Stomach (tissue), 9 donors: ENCODE data around the gene ZNF526. TPM values are rescaled to one million over a fixed set of nuclear protein-coding genes. Genes with fewer than 3 reads are reported as not detected.

Source experiments
- DNase-seq, 2 donors: peaks; one replicate each; pipeline versions ENCODE4 v3.0.0 to v3.0.0-alpha.2; 2013 to 2019
- H3K27ac ChIP-seq, 5 donors: fragments of 200-600 bp in 4 of 5; sonication (generic) in 4 of 5; one replicate each; pipeline ENCODE4 v1.5.1; 2013 to 2019; ENCODE audit warnings: mild to moderate bottlenecking in 1 of 5, moderate library complexity in 1 of 5
- H3K27me3 ChIP-seq, 3 donors: fragments of 200-600 bp; sonication (generic); one replicate each; pipeline ENCODE4 v1.5.1; 2017 to 2019; ENCODE audit warnings: mixed run types in 1 of 3
- H3K36me3 ChIP-seq, 4 donors: fragments of 200-600 bp; sonication (generic); 1 replicate in 3 of 4; 2 replicates in 1 of 4; pipeline ENCODE4 v1.5.1; 2016 to 2019
- H3K4me1 ChIP-seq, 4 donors: fragments of 200-600 bp; sonication (generic); one replicate each; pipeline ENCODE4 v1.5.1; 2016 to 2019
- H3K4me3 ChIP-seq, 4 donors: fragments of 200-600 bp; sonication (generic) in 3 of 4; one replicate each; pipeline ENCODE4 v1.5.1; 2016 to 2019; ENCODE audit warnings: mild to moderate bottlenecking in 1 of 4
- H3K9me3 ChIP-seq, 4 donors: fragments of 200-600 bp; sonication (generic); one replicate each; pipeline ENCODE4 v1.5.1; 2016 to 2019
- CTCF ChIP-seq, 7 experiments: fragments of 450-650 bp in 4 of 7; fragments of 200-600 bp in 3 of 7; sonication (generic) in 3 of 7; IDR thresholded peaks; one replicate each; pipeline ENCODE4 v1.5.1; 2016 to 2019; ENCODE audit warnings: antibody characterized with exemption in 7 of 7, control low read depth in 2 of 7, mild to moderate bottlenecking in 1 of 7
- EP300 ChIP-seq: sonication (generic); formaldehyde crosslinking; IDR thresholded peaks from one replicate; pipeline ENCODE4 v1.6.1; 2017; ENCODE audit warnings: antibody characterized with exemption
- POLR2A ChIP-seq, 4 donors: fragments of 450-650 bp; IDR thresholded peaks; one replicate each; pipeline ENCODE4 v1.6.1; 2016; ENCODE audit warnings: antibody characterized with exemption in 4 of 4, control low read depth in 2 of 4, mild to moderate bottlenecking in 1 of 4, moderate library complexity in 1 of 4
- POLR2AphosphoS5 ChIP-seq, 3 donors: sonication (generic); formaldehyde crosslinking; IDR thresholded peaks; one replicate each; pipeline ENCODE4 v1.6.1; 2016; ENCODE audit warnings: antibody characterized with exemption in 3 of 3
- WGBS, 5 donors: extraction: QIAGEN DNeasy Blood & Tissue Kit in 3 of 5; methylation state at CpG; one replicate each; pipeline versions ENCODE4 v1.1.5 to v1.1.7; 2013 to 2018; 5-methylcytosine and 5-hydroxymethylcytosine counted together
- intact Hi-C: fragments of 100-400 bp; cut with DNase I; formaldehyde crosslinking; loops from one replicate; pipeline ENCODE4 v1.15.1; 2023; ENCODE audit warnings: low total_unique reads
- polyA plus RNA-seq, 3 donors: library from polyadenylated mRNA; stranded (reverse); fragments of 200-250 nt; gene quantifications; one replicate each; pipeline ENCODE4 v1.2.3, GENCODE V29; 2013
- total RNA-seq, 5 donors: library from RNA; depleted of rRNA; stranded (reverse); fragments of >200 nt; gene quantifications; one replicate each; pipeline versions ENCODE4 v1.1.0 to v1.2.3, GENCODE V29; 2014 to 2016
- donor health status: healthy with polysubstance abuse.
- donor health status: Bipolar disorder and iron deficiency.
- donor health status: healthy.

Gene ZNF526
- total and polyA plus RNA-seq, 8 donors, result 2.4 to 12.0 (median 4.8) TPM

GRCh38 chr19:42275517-42275916 lies 55.4 kb downstream of the ZNF526 start:
- intact Hi-C loops, result no loop called here
- TF ChIP-seq POLR2AphosphoS5 (IDR thresholded peaks at IDR 0.05), result no peak
- TF ChIP-seq EP300, result no peak
- TF ChIP-seq CTCF (IDR thresholded peaks at IDR 0.05), result no peak
- TF ChIP-seq POLR2A (IDR thresholded peaks at IDR 0.05), result no peak
- H3K4me1 ChIP-seq, result peaks cover 51 to 89% (median 80%) of the 10 kb centered on the region in 4 donors
- WGBS, 5 donors, result 77 to 93% (median 87%) methylated on average over 3 of the region's 3 CpGs
- H3K36me3 ChIP-seq, result peaks cover 30 to 47% (median 44%) of the 10 kb centered on the region in 4 donors
- H3K27ac ChIP-seq, result peak overlapping the region in 3 of 5 donors; percentile 4 to 98 (median 25)
- no peaks in the 10 kb centered on the region for H3K27me3 ChIP-seq
- H3K4me3 ChIP-seq, result no peak overlapping the region
- H3K9me3 ChIP-seq, result no peaks in the 10 kb centered on the region
- DNase-seq, result no peak

- H3K4me3 ChIP-seq, result no peak overlapping the region
- intact Hi-C loops, result no loop called here
- no peaks in the 10 kb centered on the region for H3K27me3 ChIP-seq
- H3K9me3 ChIP-seq, result no peaks in the 10 kb centered on the region
- TF ChIP-seq CTCF (IDR thresholded peaks at IDR 0.05) (no peak), EP300 (no peak), POLR2AphosphoS5 (IDR thresholded peaks at IDR 0.05) (no peak), POLR2A (IDR thresholded peaks at IDR 0.05) (no peak)
- peaks cover 49 to 89% (median 80%) of the 10 kb centered on the region in 4 donors for H3K4me1 ChIP-seq
- 40 to 73% (median 68%) methylated on average over 3 of the region's 3 CpGs for WGBS, 5 donors
- no peak for DNase-seq
- peak overlapping the region in 4 of 5 donors; percentile 37 to 100 (median 96) for H3K27ac ChIP-seq
- H3K36me3 ChIP-seq, result peaks cover 30 to 47% (median 44%) of the 10 kb centered on the region in 4 donors
Measured at GRCh38 chr19:42276284-42276683, 56.2 kb downstream of the ZNF526 start.

GRCh38 chr19:42276821-42277220 lies 56.7 kb downstream of the ZNF526 start:
- WGBS, 5 donors, result 62 to 87% (median 78%) methylated on average over 4 of the region's 4 CpGs
- peaks cover 29 to 43% (median 41%) of the 10 kb centered on the region in 4 donors for H3K36me3 ChIP-seq
- intact Hi-C loops, result no loop called here
- no peaks in the 10 kb centered on the region for H3K27me3 ChIP-seq
- TF ChIP-seq POLR2A (IDR thresholded peaks at IDR 0.05), result no peak
- TF ChIP-seq EP300, result no peak
- no peak for TF ChIP-seq CTCF (IDR thresholded peaks at IDR 0.05)
- no peak for TF ChIP-seq POLR2AphosphoS5 (IDR thresholded peaks at IDR 0.05)
- H3K4me3 ChIP-seq, result no peak overlapping the region
- H3K27ac ChIP-seq, result peak overlapping the region in 4 of 5 donors; percentile 94 to 100 (median 96)
- no peaks in the 10 kb centered on the region for H3K9me3 ChIP-seq
- DNase-seq, result no peak
- H3K4me1 ChIP-seq, result peaks cover 53 to 89% (median 81%) of the 10 kb centered on the region in 4 donors

Other genes with a start within 250 kb of the ZNF526 start
- gene ATP1A3, start 226.1 kb upstream of the ZNF526 start, total RNA-seq, result under 1 TPM in 1 of 5 donors, not detected in 4; 0.29 TPM
- gene ATP1A3, start 226.1 kb upstream of the ZNF526 start, polyA plus RNA-seq, result under 1 TPM in 2 of 3 donors, not detected in 1; 0.12 to 0.45 TPM
- 10 to 100 TPM in 2 of 5 donors, 1 to 10 TPM in 3; 2.2 to 74.1 (median 8.3) TPM for gene GRIK5, start 150.1 kb upstream of the ZNF526 start, total RNA-seq
- gene GRIK5, start 150.1 kb upstream of the ZNF526 start, polyA plus RNA-seq, result 1 to 10 TPM in 2 of 3 donors, under 1 TPM in 1; 0.92 to 3.1 (median 1.1) TPM
- gene ZNF574, start 144.1 kb upstream of the ZNF526 start, total RNA-seq, result 10 to 100 TPM in 2 of 5 donors, 1 to 10 TPM in 3; 4.6 to 17.0 (median 8.8) TPM
- 1 to 10 TPM; 5.5 to 5.7 (median 5.5) TPM for gene ZNF574, start 144.1 kb upstream of the ZNF526 start, polyA plus RNA-seq
- 10 to 100 TPM in 2 of 5 donors, 1 to 10 TPM in 1, under 1 TPM in 2; 0.89 to 23.3 (median 3.9) TPM for gene POU2F2, start 87.9 kb upstream of the ZNF526 start, total RNA-seq
- 1 to 10 TPM in 2 of 3 donors, under 1 TPM in 1; 0.68 to 2.7 (median 1.8) TPM for gene POU2F2, start 87.9 kb upstream of the ZNF526 start, polyA plus RNA-seq
- 100 to 1,000 TPM in 1 of 5 donors, 10 to 100 TPM in 4; 16.7 to 195 (median 43.8) TPM for gene DEDD2, start 2.6 kb upstream of the ZNF526 start, total RNA-seq
- gene DEDD2, start 2.6 kb upstream of the ZNF526 start, polyA plus RNA-seq, result 10 to 100 TPM; 20.8 to 35.9 (median 22.0) TPM
- gene GSK3A, start 22.3 kb downstream of the ZNF526 start, total RNA-seq, result 10 to 100 TPM in 4 of 5 donors, 1 to 10 TPM in 1; 5.8 to 77.2 (median 22.6) TPM
- 10 to 100 TPM; 25.5 to 40.8 (median 35.0) TPM for gene GSK3A, start 22.3 kb downstream of the ZNF526 start, polyA plus RNA-seq
- 100 to 1,000 TPM in 1 of 5 donors, 10 to 100 TPM in 4; 11.6 to 118 (median 40.6) TPM for gene ERF, start 34.8 kb downstream of the ZNF526 start, total RNA-seq
- gene ERF, start 34.8 kb downstream of the ZNF526 start, polyA plus RNA-seq, result 10 to 100 TPM; 12.9 to 36.5 (median 16.3) TPM
- 10 to 100 TPM; 19.8 to 60.3 (median 39.1) TPM for gene CIC, start 48.9 kb downstream of the ZNF526 start, total RNA-seq
- 10 to 100 TPM; 15.4 to 31.8 (median 21.5) TPM for gene CIC, start 48.9 kb downstream of the ZNF526 start, polyA plus RNA-seq
- not detected for gene PRR19, start 81.8 kb downstream of the ZNF526 start, total RNA-seq
- under 1 TPM in 2 of 3 donors, not detected in 1; 0.68 to 0.98 TPM for gene PRR19, start 81.8 kb downstream of the ZNF526 start, polyA plus RNA-seq
- gene PAFAH1B3, start 82.3 kb downstream of the ZNF526 start, total RNA-seq, result 10 to 100 TPM in 3 of 5 donors, 1 to 10 TPM in 1, not detected in 1; 7.5 to 58.1 (median 17.9) TPM
- gene PAFAH1B3, start 82.3 kb downstream of the ZNF526 start, polyA plus RNA-seq, result 10 to 100 TPM; 33.4 to 37.1 (median 34.3) TPM
- 10 to 100 TPM in 1 of 5 donors, under 1 TPM in 1, not detected in 3; 0.37 to 44.3 TPM for gene TMEM145, start 93.0 kb downstream of the ZNF526 start, total RNA-seq
- gene TMEM145, start 93.0 kb downstream of the ZNF526 start, polyA plus RNA-seq, result 1 to 10 TPM in 1 of 3 donors, under 1 TPM in 2; 0.50 to 1.1 (median 0.61) TPM
- gene MEGF8, start 105.3 kb downstream of the ZNF526 start, total RNA-seq, result 10 to 100 TPM; 12.3 to 46.3 (median 21.0) TPM
- gene MEGF8, start 105.3 kb downstream of the ZNF526 start, polyA plus RNA-seq, result 1 to 10 TPM; 2.6 to 5.2 (median 3.6) TPM
- gene CNFN, start 170.0 kb downstream of the ZNF526 start, total RNA-seq, result 1 to 10 TPM in 1 of 5 donors, not detected in 4; 7.8 TPM
- gene CNFN, start 170.0 kb downstream of the ZNF526 start, polyA plus RNA-seq, result 100 to 1,000 TPM in 1 of 3 donors, 1 to 10 TPM in 2; 2.0 to 395 (median 2.4) TPM
- 100 to 1,000 TPM in 1 of 5 donors, 10 to 100 TPM in 2, 1 to 10 TPM in 2; 3.1 to 139 (median 13.6) TPM for gene LIPE, start 207.1 kb downstream of the ZNF526 start, total RNA-seq
- 10 to 100 TPM in 1 of 3 donors, 1 to 10 TPM in 2; 7.3 to 15.7 (median 7.5) TPM for gene LIPE, start 207.1 kb downstream of the ZNF526 start, polyA plus RNA-seq
- 100 to 1,000 TPM in 1 of 5 donors, 10 to 100 TPM in 2, 1 to 10 TPM in 1, not detected in 1; 7.6 to 208 (median 35.9) TPM for gene CXCL17, start 222.6 kb downstream of the ZNF526 start, total RNA-seq
- 100 to 1,000 TPM; 107 to 518 (median 441) TPM for gene CXCL17, start 222.6 kb downstream of the ZNF526 start, polyA plus RNA-seq